ENCODE measurements around the gene LRRC28.

- no peak for TF ChIP-seq CTCF (IDR thresholded peaks at IDR 0.05)
- TF ChIP-seq POLR2AphosphoS5 (IDR thresholded peaks at IDR 0.05), result no peak
- no peak for TF ChIP-seq EP300 (IDR thresholded peaks at IDR 0.05)
- no peak for TF ChIP-seq POLR2A (IDR thresholded peaks at IDR 0.05)
These were observed 806 bp upstream of the LRRC28 start for GRCh38 chr15:99250494-99250856.

All from upper lobe of left lung (tissue), 4 donors.